BE2C (cell line): ENCODE data around the gene FXYD7.
"Not testable (repeated sequence)": the region's sequence is repeated elsewhere in the genome, so short reads cannot be mapped to it uniquely, and the experiment has no call there.

Source experiments
- DNase-seq: peaks from one replicate; pipeline ENCODE4 v3.0.0-alpha.2; 2020
- H3K27me3 ChIP-seq: fragments of 250-450 bp; sonication (Bioruptor Pico); 2 replicates; pipeline ENCODE4 v1.5.1; 2020; ENCODE audit warnings: mild to moderate bottlenecking
- H3K36me3 ChIP-seq: fragments of 250-450 bp; sonication (Bioruptor Pico); 2 replicates; pipeline ENCODE4 v1.5.1; 2020; ENCODE audit warnings: mild to moderate bottlenecking
- H3K4me1 ChIP-seq: fragments of 250-450 bp; sonication (Bioruptor Pico); 2 replicates; pipeline ENCODE4 v1.5.1; 2020
- H3K4me3 ChIP-seq: 2 replicates; pipeline ENCODE4 v1.5.1; 2011; ENCODE audit warnings: low read depth, low read length
- H3K9me3 ChIP-seq: fragments of 250-450 bp; sonication (Bioruptor Pico); 2 replicates; pipeline ENCODE4 v1.5.1; 2020
- CTCF ChIP-seq: IDR thresholded peaks from 2 replicates; pipeline ENCODE4 v1.5.1; 2012; ENCODE audit warnings: mild to moderate bottlenecking, low read depth, low read length

FXYD7 gene

GRCh38 chr19:35128398-35129057 is 14.5 kb upstream of the FXYD7 start:
- no peaks in the 10 kb centered on the region for H3K27me3 ChIP-seq
- no peak overlapping the region for H3K4me3 ChIP-seq
- DNase-seq: no peak
- H3K4me1 ChIP-seq: 0 out of 2 replicates have a peak, but pooled peaks cover 3% of the 10 kb centered on the region
- no peaks in the 10 kb centered on the region for H3K9me3 ChIP-seq
- H3K36me3 ChIP-seq: no peaks in the 10 kb centered on the region
- TF ChIP-seq CTCF: no peak

GRCh38 chr19:35129724-35130274 is 13.3 kb upstream of the FXYD7 start:
- H3K4me1 ChIP-seq, H3K36me3 ChIP-seq, DNase-seq, H3K27me3 ChIP-seq, H3K9me3 ChIP-seq, H3K4me3 ChIP-seq: not testable (repeated sequence)

GRCh38 chr19:35130761-35131720 is 12.0 kb upstream of the FXYD7 start:
- no peak for TF ChIP-seq CTCF
- Histone ChIP-seq H3K36me3 (no peaks in the 10 kb centered on the region), H3K9me3 (no peaks in the 10 kb centered on the region), H3K27me3 (no peaks in the 10 kb centered on the region), H3K4me3 (no peak overlapping the region), H3K4me1 (no peaks in the 10 kb centered on the region)
- no peak for DNase-seq

GRCh38 chr19:35132254-35132653 is 10.8 kb upstream of the FXYD7 start:
- Histone ChIP-seq H3K27me3 (no peaks in the 10 kb centered on the region), H3K4me1 (no peaks in the 10 kb centered on the region), H3K9me3 (no peaks in the 10 kb centered on the region), H3K4me3 (no peak overlapping the region), H3K36me3 (no peaks in the 10 kb centered on the region)
- DNase-seq: no peak
- TF ChIP-seq CTCF: no peak

GRCh38 chr19:35133826-35134225 is 9.2 kb upstream of the FXYD7 start:
- H3K9me3 ChIP-seq: no peaks in the 10 kb centered on the region
- no peak for TF ChIP-seq CTCF
- DNase-seq: no peak
- no peaks in the 10 kb centered on the region for H3K36me3 ChIP-seq
- H3K27me3 ChIP-seq: no peaks in the 10 kb centered on the region
- H3K4me1 ChIP-seq: no peaks in the 10 kb centered on the region
- no peak overlapping the region for H3K4me3 ChIP-seq

- Histone ChIP-seq H3K36me3 (no peaks in the 10 kb centered on the region), H3K27me3 (no peaks in the 10 kb centered on the region), H3K4me1 (no peaks in the 10 kb centered on the region), H3K9me3 (no peaks in the 10 kb centered on the region), H3K4me3 (no peak within 1 kb of the TSS)
- no peak for TF ChIP-seq CTCF
- no peak for DNase-seq
Observed at GRCh38 chr19:35134601-35135242, 8.3 kb upstream of the FXYD7 start, which contains the start of gene LGI4. TSS of gene LGI4 (minus strand) at chr19:35135059. CDS start at chr19:35134680, 379 bp downstream.
